WTC11 (cell line): ENCODE measurements around the gene CHPT1. TPM values are rescaled to one million over a fixed set of nuclear protein-coding genes. Genes with fewer than 3 reads are reported as not detected.

Source experiments
- ATAC-seq: fragments of 200-7000 bp; cut with Tn5 transposase; 2 replicates; pipeline ENCODE4 v1.10.0; 2021; ENCODE audit warnings: mild to moderate bottlenecking, moderate library complexity
- CTCF ChIA-PET: fragments of 300-600 bp; sonication (Branson Sonifier 250); formaldehyde crosslinking; loops from one replicate; lab custom pipeline; 2021; ENCODE audit warnings: antibody characterized with exemption; lab: Charles Lee
- POLR2A ChIA-PET: fragments of 350-600 bp; sonication (Branson Sonifier 250); formaldehyde crosslinking; loops from one replicate; lab custom pipeline; 2021; ENCODE audit warnings: antibody characterized with exemption; lab: Charles Lee
- DNase-seq: peaks from one replicate; pipeline ENCODE4 v3.0.0; 2021; ENCODE audit warnings: low spot score
- H3K27ac Mint-ChIP-seq: 2 replicates; pipeline ENCODE4 v1.8.0; 2021; ENCODE audit warnings: mixed read lengths
- H3K27me3 Mint-ChIP-seq: 2 replicates; pipeline ENCODE4 v1.8.0; 2021; ENCODE audit warnings: low read depth, mild to moderate bottlenecking, moderate library complexity, mixed read lengths
- H3K36me3 Mint-ChIP-seq: 2 replicates; pipeline ENCODE4 v1.8.0; 2021; ENCODE audit warnings: mixed read lengths
- H3K4me1 Mint-ChIP-seq: 2 replicates; pipeline ENCODE4 v1.8.0; 2022; ENCODE audit warnings: mixed read lengths
- H3K4me3 Mint-ChIP-seq: 2 replicates; pipeline ENCODE4 v1.8.0; 2021; ENCODE audit warnings: mild to moderate bottlenecking, moderate library complexity, mixed read lengths
- H3K9me3 Mint-ChIP-seq: 2 replicates; pipeline ENCODE4 v1.8.0; 2021; ENCODE audit warnings: mixed read lengths
- AFF4 ChIP-seq: sonication (generic); formaldehyde crosslinking; IDR thresholded peaks from 2 replicates; pipeline ENCODE4 v1.8.1; 2023; ENCODE audit warnings: mild to moderate bottlenecking, missing genetic modification reagents, borderline replicate concordance
- AR ChIP-seq: fragments of 250-450 bp; sonication (Bioruptor Pico); IDR thresholded peaks from 2 replicates; pipeline ENCODE4 v1.9.0; 2021; ENCODE audit warnings: mild to moderate bottlenecking
- CREB1 ChIP-seq: sonication (generic); formaldehyde crosslinking; IDR thresholded peaks from 2 replicates; pipeline ENCODE4 v1.8.0; 2023; ENCODE audit warnings: mild to moderate bottlenecking, missing genetic modification reagents
- E2F1 ChIP-seq: sonication (generic); formaldehyde crosslinking; IDR thresholded peaks from 2 replicates; pipeline ENCODE4 v1.8.0; 2022; ENCODE audit warnings: mild to moderate bottlenecking, missing genetic modification reagents
- FOXK1 ChIP-seq: sonication (generic); formaldehyde crosslinking; IDR thresholded peaks from 2 replicates; pipeline ENCODE4 v1.8.0; 2022; ENCODE audit warnings: mild to moderate bottlenecking, moderate library complexity, missing genetic modification reagents
- HMGA2 ChIP-seq: fragments of 250-450 bp; sonication (Bioruptor Pico); IDR thresholded peaks from 2 replicates; pipeline ENCODE4 v1.4.0; 2021; ENCODE audit warnings: mild to moderate bottlenecking, moderate library complexity
- IRF2 ChIP-seq: sonication (generic); formaldehyde crosslinking; IDR thresholded peaks from 2 replicates; pipeline ENCODE4 v1.8.0; 2022; ENCODE audit warnings: low read depth, missing genetic modification reagents, borderline replicate concordance
- KAT7 ChIP-seq: sonication (generic); formaldehyde crosslinking; IDR thresholded peaks from 2 replicates; pipeline ENCODE4 v1.8.1; 2023; ENCODE audit warnings: missing genetic modification reagents, mild to moderate bottlenecking, borderline replicate concordance
- MAX ChIP-seq: sonication (generic); formaldehyde crosslinking; IDR thresholded peaks from 2 replicates; pipeline ENCODE4 v1.8.0; 2022; ENCODE audit warnings: mild to moderate bottlenecking, missing genetic modification reagents
- NFATC4 ChIP-seq: fragments of 250-450 bp; sonication (Bioruptor Pico); IDR thresholded peaks from 2 replicates; pipeline ENCODE4 v1.9.0; 2021; ENCODE audit warnings: mild to moderate bottlenecking
- PREB ChIP-seq: sonication (generic); formaldehyde crosslinking; IDR thresholded peaks from 2 replicates; pipeline ENCODE4 v1.8.1; 2022; ENCODE audit warnings: mild to moderate bottlenecking, missing genetic modification reagents, moderate library complexity, borderline replicate concordance
- STAT6 ChIP-seq: sonication (generic); formaldehyde crosslinking; conservative IDR thresholded peaks from 2 replicates; pipeline ENCODE4 v1.8.1; 2023; ENCODE audit warnings: mild to moderate bottlenecking, low read depth, missing genetic modification reagents, moderate library complexity
- TP53 ChIP-seq: sonication (generic); formaldehyde crosslinking; IDR thresholded peaks from 2 replicates; pipeline ENCODE4 v1.8.1; 2023; ENCODE audit warnings: mild to moderate bottlenecking, missing genetic modification reagents
- ZNF232 ChIP-seq: sonication (generic); formaldehyde crosslinking; IDR thresholded peaks from 2 replicates; pipeline ENCODE4 v1.8.0; 2022; ENCODE audit warnings: mild to moderate bottlenecking, missing genetic modification reagents
- ZNF317 ChIP-seq: sonication (generic); formaldehyde crosslinking; IDR thresholded peaks from 2 replicates; pipeline ENCODE4 v1.8.1; 2023; ENCODE audit warnings: low read depth, mild to moderate bottlenecking, moderate library complexity, missing genetic modification reagents, borderline replicate concordance
- ZNF416 ChIP-seq: fragments of 250-450 bp; sonication (Bioruptor Pico); IDR thresholded peaks from 2 replicates; pipeline ENCODE4 v1.9.0; 2021; ENCODE audit warnings: mild to moderate bottlenecking, inconsistent platforms
- total RNA-seq: library from RNA; stranded (reverse); gene quantifications from 3 replicates; pipeline ENCODE4 v1.2.3, GENCODE V29; 2021

Gene CHPT1
- total RNA-seq, 1 experiment from 2014 or later: 19.1 TPM

GRCh38 chr12:101719566-101719965, 22.1 kb downstream of the CHPT1 start:
- no peak for TF ChIP-seq FOXK1
- no peak for TF ChIP-seq TP53
- no peak for TF ChIP-seq MAX (CRISPR knock-in tag)
- no peak for TF ChIP-seq HMGA2 (CRISPR knock-in tag)
- TF ChIP-seq ZNF416: no peak
- no peak for TF ChIP-seq AFF4
- no peak for TF ChIP-seq NFATC4 (CRISPR knock-in tag)
- TF ChIP-seq AR (CRISPR knock-in tag): no peak
- no peak for TF ChIP-seq E2F1
- no peak for TF ChIP-seq ZNF317 (CRISPR knock-in tag)
- no peak for TF ChIP-seq CREB1
- TF ChIP-seq KAT7 (CRISPR knock-in tag): no peak
- TF ChIP-seq STAT6 (CRISPR knock-in tag): no peak
- no peak for TF ChIP-seq PREB (CRISPR knock-in tag)
- no peak for TF ChIP-seq ZNF232 (CRISPR knock-in tag)
- no peak for TF ChIP-seq IRF2
- Mint-ChIP-seq H3K27me3 (no peaks in the 10 kb centered on the region), H3K9me3 (no peaks in the 10 kb centered on the region), H3K4me3 (no peak overlapping the region), H3K36me3 (no peaks in the 10 kb centered on the region), H3K27ac (no peak overlapping the region), H3K4me1 (peaks cover 7% of the 10 kb centered on the region)
- DNase-seq (no peak), ATAC-seq (no peak)
- ChIA-PET CTCF (no interaction called here), POLR2A (no interaction called here)
